D721Med (cell line): ENCODE data around the gene AKT3.

Experiments used
- DNase-seq: peaks from one replicate; pipeline ENCODE4 v3.0.0; 2011; ENCODE audit warnings: low spot score; ENCODE audit not compliant: insufficient read length
- FAIRE-seq: peaks from 2 replicates; lab custom pipeline; 2011; peaks lifted over from hg19 to GRCh38; lab: Jason Lieb, UNC
- TF ChIP-seq, protein P1 (sequence below): IDR thresholded peaks from 2 replicates; pipeline ENCODE4 v1.5.1; 2012; ENCODE audit warnings: mild to moderate bottlenecking, control low read depth; ENCODE audit not compliant: insufficient read depth; ENCODE audit errors: missing control alignments

Gene AKT3

DNA sequence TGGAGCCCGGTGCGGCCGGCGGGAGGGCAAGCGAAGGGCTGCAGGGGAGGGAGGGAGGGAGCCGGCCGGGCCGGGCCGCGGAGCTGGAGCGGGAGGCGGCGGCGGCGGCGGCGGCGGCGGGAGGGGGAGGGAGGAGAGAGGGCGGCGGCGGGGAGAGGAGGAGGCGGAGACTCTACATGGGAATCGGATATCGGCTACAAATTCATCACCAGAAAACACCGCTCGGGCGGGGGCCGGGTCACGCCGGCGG lies at the start of gene AKT3:
TSS of gene AKT3 (minus strand) at position 42 of the 250 bp plus-strand sequence. CDS start 7,073 bp downstream, outside the sequence.
- FAIRE-seq (no peak), DNase-seq (no peak)
- TF ChIP-seq, protein P1, sequence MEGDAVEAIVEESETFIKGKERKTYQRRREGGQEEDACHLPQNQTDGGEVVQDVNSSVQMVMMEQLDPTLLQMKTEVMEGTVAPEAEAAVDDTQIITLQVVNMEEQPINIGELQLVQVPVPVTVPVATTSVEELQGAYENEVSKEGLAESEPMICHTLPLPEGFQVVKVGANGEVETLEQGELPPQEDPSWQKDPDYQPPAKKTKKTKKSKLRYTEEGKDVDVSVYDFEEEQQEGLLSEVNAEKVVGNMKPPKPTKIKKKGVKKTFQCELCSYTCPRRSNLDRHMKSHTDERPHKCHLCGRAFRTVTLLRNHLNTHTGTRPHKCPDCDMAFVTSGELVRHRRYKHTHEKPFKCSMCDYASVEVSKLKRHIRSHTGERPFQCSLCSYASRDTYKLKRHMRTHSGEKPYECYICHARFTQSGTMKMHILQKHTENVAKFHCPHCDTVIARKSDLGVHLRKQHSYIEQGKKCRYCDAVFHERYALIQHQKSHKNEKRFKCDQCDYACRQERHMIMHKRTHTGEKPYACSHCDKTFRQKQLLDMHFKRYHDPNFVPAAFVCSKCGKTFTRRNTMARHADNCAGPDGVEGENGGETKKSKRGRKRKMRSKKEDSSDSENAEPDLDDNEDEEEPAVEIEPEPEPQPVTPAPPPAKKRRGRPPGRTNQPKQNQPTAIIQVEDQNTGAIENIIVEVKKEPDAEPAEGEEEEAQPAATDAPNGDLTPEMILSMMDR = no peak

- DNase-seq (no peak), FAIRE-seq (no peak)
- TF ChIP-seq, protein P1 = no peak
Measured at GRCh38 chr1:243898278-243898677, 48.2 kb upstream of the AKT3 start.

- FAIRE-seq = no peak
Measured at GRCh38 chr1:243896313-243896712, 46.3 kb upstream of the AKT3 start.

DNA sequence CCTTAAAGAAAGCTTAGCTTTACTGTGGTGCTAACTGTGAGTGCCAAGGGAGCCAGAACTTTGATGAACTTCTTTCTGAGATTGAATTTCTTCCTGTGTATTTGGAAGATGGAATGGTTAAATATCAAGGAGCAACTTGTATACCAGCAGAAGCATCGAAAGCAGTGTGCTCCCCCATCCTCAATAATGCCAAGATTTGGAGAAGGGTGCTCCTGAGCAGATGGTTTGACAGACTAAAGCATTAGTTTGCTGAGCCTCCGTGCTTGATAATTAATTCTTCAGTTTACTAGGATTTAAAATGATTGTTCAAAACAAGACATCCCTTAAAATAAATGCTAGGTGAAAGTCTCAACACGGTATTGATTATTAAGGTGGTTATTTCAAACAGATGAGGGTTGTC lies 42.4 kb upstream of the AKT3 start:
- FAIRE-seq (peak; percentile 95), DNase-seq (no peak)
- TF ChIP-seq, protein P1 = no peak

More at GRCh38 chr1:243896313-243896712, 46.3 kb upstream of the AKT3 start:
- TF ChIP-seq, protein P1 = no peak
- no peak for DNase-seq

- no peak for DNase-seq
- TF ChIP-seq, protein P1 = no peak
- peak; percentile 76 for FAIRE-seq
Measured at GRCh38 chr1:243890576-243890975, 40.5 kb upstream of the AKT3 start.

DNA sequence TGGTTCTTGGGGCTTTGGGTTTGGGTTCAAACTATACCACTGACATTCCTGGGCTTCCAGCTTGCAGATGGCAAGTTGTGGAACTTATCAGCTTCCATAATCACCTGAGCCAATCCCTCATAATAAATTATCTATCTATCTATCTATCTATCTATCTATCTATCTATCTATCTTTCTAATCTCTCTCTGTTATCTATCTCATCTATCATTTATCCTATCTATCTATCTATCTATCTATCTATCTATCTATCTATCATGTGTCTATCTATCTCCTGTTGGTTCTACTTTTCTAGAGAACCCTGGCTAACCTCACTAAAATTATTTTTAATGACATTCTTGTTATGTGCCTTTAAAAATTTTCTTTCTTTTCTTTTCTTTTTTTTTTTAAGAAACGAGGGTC lies 35.8 kb upstream of the AKT3 start:
- DNase-seq = no peak
- no peak for FAIRE-seq
- TF ChIP-seq, protein P1 = no peak

GRCh38 chr1:243884603-243885002 lies 34.6 kb upstream of the AKT3 start:
- TF ChIP-seq, protein P1 = no peak
- DNase-seq (no peak), FAIRE-seq (no peak)
